OCI-LY7 (cell line): Measurements from ENCODE around the gene CCDC142.

ENCODE experiments used
- EZH2phosphoT487 ChIP-seq: fragments of 200-600 bp; sonication (generic); IDR thresholded peaks from 2 replicates; pipeline ENCODE4 v1.6.1; 2018; ENCODE audit warnings: low read depth, borderline replicate concordance, mild to moderate bottlenecking, mixed run types, antibody characterized with exemption, low read length, moderate library complexity, mixed read lengths
- TF ChIP-seq, protein P1 (sequence below): fragments of 200-600 bp; sonication (generic); conservative IDR thresholded peaks from 2 replicates; pipeline ENCODE4 v1.5.1; 2014; ENCODE audit warnings: mild to moderate bottlenecking, antibody characterized with exemption, low read length, moderate library complexity, mixed read lengths

GRCh38 chr2:74461187-74462053 is 21.4 kb downstream of the CCDC142 start:
- TF ChIP-seq, protein P1, sequence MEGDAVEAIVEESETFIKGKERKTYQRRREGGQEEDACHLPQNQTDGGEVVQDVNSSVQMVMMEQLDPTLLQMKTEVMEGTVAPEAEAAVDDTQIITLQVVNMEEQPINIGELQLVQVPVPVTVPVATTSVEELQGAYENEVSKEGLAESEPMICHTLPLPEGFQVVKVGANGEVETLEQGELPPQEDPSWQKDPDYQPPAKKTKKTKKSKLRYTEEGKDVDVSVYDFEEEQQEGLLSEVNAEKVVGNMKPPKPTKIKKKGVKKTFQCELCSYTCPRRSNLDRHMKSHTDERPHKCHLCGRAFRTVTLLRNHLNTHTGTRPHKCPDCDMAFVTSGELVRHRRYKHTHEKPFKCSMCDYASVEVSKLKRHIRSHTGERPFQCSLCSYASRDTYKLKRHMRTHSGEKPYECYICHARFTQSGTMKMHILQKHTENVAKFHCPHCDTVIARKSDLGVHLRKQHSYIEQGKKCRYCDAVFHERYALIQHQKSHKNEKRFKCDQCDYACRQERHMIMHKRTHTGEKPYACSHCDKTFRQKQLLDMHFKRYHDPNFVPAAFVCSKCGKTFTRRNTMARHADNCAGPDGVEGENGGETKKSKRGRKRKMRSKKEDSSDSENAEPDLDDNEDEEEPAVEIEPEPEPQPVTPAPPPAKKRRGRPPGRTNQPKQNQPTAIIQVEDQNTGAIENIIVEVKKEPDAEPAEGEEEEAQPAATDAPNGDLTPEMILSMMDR, result peak; percentile 67
- TF ChIP-seq EZH2phosphoT487, result no peak
